DMS114 treated with DMSO at 0.1 percent for 48 hours (cell line): ENCODE measurements around the gene FXYD6.

Source experiments
- DNase-seq: peaks from one replicate; lab custom pipeline; 2025; ENCODE audit not compliant: unreplicated experiment; lab: John Stamatoyannopoulos, UW

Gene FXYD6

GRCh38 chr11:117910941-117911655, 34.6 kb upstream of the FXYD6 start:
- DNase-seq, result no peak

DNA sequence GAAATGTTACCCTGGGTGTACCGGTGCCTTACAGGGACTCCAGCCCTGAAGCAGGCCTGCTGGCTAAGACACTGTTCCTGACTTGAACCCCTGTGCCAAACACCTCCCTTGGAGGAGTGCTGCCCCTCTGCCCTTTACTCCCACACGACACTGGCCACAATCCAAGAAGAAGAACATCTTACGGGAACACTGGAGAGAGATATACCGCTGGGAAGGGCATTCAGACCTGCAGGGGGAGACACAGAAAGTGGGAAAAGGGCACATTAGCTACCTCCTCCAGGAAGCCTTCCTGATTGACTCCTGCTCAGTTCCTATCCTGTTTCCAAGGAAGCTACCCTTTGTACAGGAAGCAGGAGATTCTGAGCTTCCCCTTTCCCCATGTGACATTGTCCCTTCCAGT, 34.1 kb upstream of the FXYD6 start:
- DNase-seq, result no peak

DNA sequence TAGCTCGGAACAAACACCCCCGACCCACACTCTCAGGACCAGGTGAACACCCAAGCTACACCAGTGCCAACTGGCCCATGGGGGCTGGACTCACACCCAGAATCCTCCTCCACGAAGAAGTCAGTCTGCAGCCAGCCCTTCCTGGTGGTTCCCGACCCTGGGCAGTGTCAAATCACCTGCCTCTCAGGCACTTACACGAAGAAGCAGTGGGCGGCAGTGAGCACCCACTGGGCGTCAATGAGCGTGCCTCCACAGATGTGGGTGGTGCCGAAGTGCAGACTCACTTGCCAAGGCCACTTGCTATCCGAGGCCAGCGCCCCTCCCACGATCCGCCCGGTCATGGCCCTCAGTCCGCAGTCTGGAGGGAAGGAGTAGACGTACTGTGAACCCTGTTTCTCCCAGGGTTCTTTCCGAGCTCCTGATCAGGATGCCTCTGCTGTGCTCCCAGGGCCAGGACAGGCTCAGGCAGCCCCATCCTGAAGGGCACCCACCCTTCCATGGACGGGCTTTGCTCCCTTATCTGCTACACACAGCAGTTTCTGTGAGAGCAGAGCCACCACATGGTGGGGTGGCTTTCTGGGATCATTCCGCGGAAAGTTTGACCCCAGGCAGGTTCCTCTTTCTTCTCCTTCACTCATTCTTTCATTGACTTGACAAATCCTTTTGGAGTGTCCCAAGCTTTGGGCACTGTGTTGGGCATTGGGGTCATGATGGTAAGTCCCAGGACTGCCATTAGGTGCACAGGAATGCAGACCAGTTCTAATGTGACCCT, 33.3 kb upstream of the FXYD6 start:
- no peak for DNase-seq

- no peak for DNase-seq
These were observed 32.6 kb upstream of the FXYD6 start for GRCh38 chr11:117908959-117909610.

DNA sequence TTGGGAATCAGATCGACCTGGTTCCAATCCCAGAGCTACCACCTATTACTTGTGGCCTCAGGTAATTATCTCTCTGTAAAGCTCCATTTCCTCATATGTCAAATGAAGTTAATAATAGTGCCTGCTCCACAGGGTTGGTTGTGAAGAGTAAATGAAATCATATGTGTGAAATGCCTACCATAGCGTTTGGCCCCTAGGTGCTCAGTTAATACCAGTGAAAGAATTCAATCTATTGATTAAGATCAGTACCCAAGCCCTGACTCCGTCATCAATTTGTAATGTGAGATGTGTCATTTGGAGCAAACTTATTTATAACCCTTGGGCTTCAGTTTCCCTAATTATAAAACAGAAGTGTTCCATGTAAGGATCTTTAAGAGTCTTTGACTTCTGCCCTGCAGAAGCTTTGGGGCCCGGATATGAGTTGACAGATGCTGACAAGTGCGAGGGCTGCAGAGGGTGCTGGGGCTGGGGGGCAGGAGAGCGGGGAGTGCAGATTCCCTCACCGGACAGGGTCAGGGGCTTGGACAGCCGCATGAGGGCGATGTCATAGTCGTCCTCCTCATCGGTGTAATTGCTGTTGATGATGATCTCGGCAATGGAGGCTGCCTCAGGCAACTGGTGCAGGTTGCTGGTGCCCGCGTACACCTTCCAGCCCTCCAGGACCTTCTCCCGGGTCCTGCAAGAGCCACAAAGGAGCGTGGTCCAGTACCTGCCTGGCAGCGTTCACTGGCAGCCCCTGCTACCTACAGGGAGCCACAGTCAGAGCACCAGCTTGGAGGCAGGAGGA, 31.8 kb upstream of the FXYD6 start:
- DNase-seq, result no peak

GRCh38 chr11:117907276-117908108, 31.0 kb upstream of the FXYD6 start:
- no peak for DNase-seq

GRCh38 chr11:117906710-117907109, 30.3 kb upstream of the FXYD6 start:
- DNase-seq, result no peak

- DNase-seq, result no peak
These were observed 29.7 kb upstream of the FXYD6 start for GRCh38 chr11:117906126-117906525.

DNA sequence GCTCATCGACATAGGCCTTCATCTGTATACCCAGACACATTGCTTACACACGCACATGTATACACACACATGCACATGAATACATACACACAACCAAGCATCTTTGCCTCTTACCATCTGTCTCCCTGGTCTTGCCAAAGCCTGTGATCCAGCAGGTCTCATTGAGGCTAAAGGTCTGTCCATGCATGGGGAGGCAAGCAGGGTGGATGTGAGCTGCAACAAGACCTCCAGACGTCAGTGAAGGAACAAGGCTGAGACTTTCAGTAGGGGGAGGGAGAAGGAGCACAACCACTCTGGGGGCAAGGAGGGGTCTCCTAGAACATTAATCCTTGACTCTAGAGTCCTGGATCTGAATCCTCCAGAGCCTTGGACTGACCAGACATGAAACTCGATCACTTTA, 29.1 kb upstream of the FXYD6 start:
- no peak for DNase-seq

GRCh38 chr11:117903505-117904382, 27.3 kb upstream of the FXYD6 start:
- DNase-seq, result no peak

GRCh38 chr11:117902001-117902845, 25.8 kb upstream of the FXYD6 start:
- DNase-seq, result no peak

- DNase-seq, result no peak
These were observed 25.1 kb upstream of the FXYD6 start for GRCh38 chr11:117901601-117902000.

DNA sequence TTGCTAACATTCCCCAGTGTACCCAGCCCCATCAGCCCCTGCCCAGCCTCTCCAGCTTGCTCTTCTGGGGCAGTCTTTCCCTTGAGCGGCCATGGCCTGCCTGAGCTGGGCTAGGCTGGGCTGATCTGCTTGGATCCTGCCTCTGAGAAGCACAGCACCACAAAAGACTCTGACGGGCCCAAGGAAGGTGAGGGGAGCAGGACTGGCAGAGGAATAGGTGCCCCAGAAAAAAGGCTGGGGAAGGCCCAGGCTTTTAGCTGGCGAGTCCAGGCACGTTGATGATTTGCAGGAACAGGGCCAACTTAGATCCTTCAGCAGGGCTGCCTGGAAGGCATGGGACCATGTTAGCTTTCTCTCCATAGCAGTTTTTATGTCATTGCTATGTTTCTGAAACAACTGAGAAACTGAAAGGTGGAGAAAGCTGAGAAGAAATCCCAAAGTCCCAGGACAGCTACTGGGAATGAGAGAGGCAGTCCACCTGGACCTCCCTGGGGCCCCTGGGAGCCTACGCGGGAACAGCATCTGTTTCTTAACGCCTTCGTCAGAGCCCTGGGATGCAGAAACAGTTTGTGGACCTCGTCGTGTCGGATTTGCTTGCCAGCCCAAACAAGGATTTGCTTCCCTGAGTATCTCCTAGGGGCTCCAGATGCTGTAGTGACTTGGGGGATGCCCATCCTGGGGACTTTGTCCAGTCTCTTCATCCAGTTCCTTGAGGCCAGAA, 24.4 kb upstream of the FXYD6 start:
- no peak for DNase-seq

DNA sequence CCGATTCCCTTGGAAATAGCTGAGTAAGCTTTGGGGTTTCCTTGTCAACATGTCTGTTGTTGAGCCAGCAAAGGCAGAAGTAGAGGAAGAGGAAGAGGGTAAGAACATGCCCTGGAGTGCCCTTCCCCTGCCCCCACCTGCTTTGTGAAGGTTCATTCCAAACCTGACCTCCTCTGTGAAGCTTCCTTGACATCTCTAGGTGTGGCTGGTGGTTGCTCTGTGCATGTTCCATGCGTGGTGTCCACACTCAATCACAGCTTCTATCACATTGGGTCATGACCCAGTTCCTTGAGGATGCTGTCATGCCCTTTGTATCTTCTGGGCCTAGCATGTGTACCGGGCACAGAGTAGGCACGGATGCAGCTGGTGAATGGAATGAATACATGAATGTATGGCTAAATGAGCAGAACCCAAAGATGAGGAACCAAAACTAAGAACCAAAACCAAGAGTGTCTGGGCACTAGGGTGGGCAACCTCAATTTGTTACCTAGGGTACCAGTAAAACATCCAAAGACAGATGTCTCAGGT, 23.7 kb upstream of the FXYD6 start:
- no peak for DNase-seq

GRCh38 chr11:117898059-117898458, 21.6 kb upstream of the FXYD6 start:
- DNase-seq, result no peak

DNA sequence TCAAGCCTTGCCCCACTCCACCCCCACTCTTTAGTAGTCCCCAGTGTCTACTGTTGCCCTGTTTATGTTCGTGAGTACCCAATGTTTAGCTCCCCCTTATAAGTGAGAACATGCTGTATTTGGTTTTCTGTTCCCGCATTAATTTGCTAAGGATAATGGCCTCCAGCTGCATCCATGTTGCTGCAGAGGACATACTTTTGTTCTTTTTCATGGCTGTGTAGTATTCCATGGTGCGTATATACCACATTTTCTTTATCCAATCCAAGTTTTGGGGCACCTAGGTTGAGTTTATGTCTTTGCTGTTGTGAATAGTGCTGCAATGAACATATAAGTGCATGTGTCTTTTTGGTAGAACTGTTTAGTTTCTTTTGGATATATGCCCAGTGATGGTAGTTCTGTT, 16.2 kb upstream of the FXYD6 start:
- no peak for DNase-seq

- DNase-seq, result no peak
These were observed 14.9 kb upstream of the FXYD6 start for GRCh38 chr11:117891362-117891761.

DNA sequence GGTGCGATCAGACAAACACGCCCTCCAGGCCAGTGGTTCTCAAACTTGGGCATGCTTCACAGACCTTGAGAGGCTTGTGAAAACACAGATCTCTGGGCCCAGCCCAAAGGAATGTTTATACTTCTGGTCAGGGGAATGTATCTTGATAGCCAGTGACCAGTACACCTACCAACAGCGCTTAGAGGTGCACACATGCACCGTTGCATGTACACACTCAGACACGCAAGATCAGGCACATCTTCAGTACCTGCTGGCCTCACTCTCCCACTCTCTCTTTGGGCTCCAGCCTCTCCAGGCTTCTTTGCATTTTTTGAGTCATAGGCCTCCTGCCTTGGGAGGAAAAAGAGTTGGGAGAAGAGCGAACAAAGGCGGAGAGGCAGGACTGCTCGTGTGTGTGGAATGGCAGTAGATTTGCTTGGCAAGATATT, 11.7 kb upstream of the FXYD6 start:
- DNase-seq, result no peak
